Mesenchymal stem cell (in vitro differentiated cells and primary cell): ENCODE data around the gene HMHB1.
A peak's percentile ranks its signal among the peaks of the same experiment; 100 is the strongest.

Experiments used
- DNase-seq: peaks from one replicate; pipeline ENCODE4 v3.0.0-alpha.2; 2013
- H2AFZ ChIP-seq: one replicate; pipeline ENCODE4 v1.6.1; 2013; ENCODE audit warnings: low read depth, mild to moderate bottlenecking, control low read depth, inconsistent platforms, low read length, moderate library complexity
- H2AK5ac ChIP-seq: 2 replicates; pipeline ENCODE4 v1.6.1; 2013; ENCODE audit warnings: low read length, moderate library complexity, mild to moderate bottlenecking, inconsistent platforms; ENCODE audit not compliant: severe bottlenecking
- H2BK120ac ChIP-seq: one replicate; pipeline ENCODE4 v1.6.1; 2013; ENCODE audit warnings: low read depth, mild to moderate bottlenecking, inconsistent platforms, low read length, moderate library complexity
- H2BK12ac ChIP-seq, 2 experiments: one replicate each; pipeline ENCODE4 v1.6.1; 2013; ENCODE audit warnings: inconsistent platforms in 2 of 2, low read length in 2 of 2, mild to moderate bottlenecking in 2 of 2, moderate library complexity in 2 of 2, control low read depth in 1 of 2
- H2BK15ac ChIP-seq: one replicate; pipeline ENCODE4 v1.6.1; 2013; ENCODE audit warnings: mild to moderate bottlenecking, low read depth, inconsistent platforms; ENCODE audit not compliant: poor library complexity, severe bottlenecking
- H2BK5ac ChIP-seq: 2 replicates; pipeline ENCODE4 v1.6.1; 2013; ENCODE audit warnings: low read depth, mild to moderate bottlenecking, low read length, control low read depth, inconsistent platforms; ENCODE audit not compliant: poor library complexity, severe bottlenecking
- H3K14ac ChIP-seq, 2 experiments: one replicate each; pipeline ENCODE4 v1.6.1; 2013; ENCODE audit warnings: inconsistent platforms in 2 of 2, low read length in 2 of 2, control low read depth in 1 of 2, mild to moderate bottlenecking in 1 of 2, moderate library complexity in 1 of 2
- H3K18ac ChIP-seq, 2 experiments: one replicate each; pipeline ENCODE4 v1.6.1; 2013; ENCODE audit warnings: inconsistent platforms in 2 of 2, low read length in 2 of 2, control low read depth in 1 of 2, low read depth in 1 of 2, mild to moderate bottlenecking in 1 of 2
- H3K23ac ChIP-seq, 2 experiments: one replicate each; pipeline ENCODE4 v1.6.1; 2013; ENCODE audit warnings: inconsistent platforms in 2 of 2, low read length in 2 of 2, mild to moderate bottlenecking in 2 of 2, moderate library complexity in 2 of 2, control low read depth in 1 of 2
- H3K27ac ChIP-seq: 2 replicates; pipeline ENCODE4 v1.5.1; 2013; ENCODE audit warnings: mild to moderate bottlenecking, moderate library complexity, low read length, control low read depth, inconsistent platforms; ENCODE audit not compliant: poor library complexity, severe bottlenecking
- H3K27me3 ChIP-seq, 2 experiments: 2 replicates each; pipeline versions ENCODE4 v1.6.1 to v1.7.0; 2013; ENCODE audit warnings: low read length in 2 of 2, mild to moderate bottlenecking in 2 of 2, moderate library complexity in 2 of 2, control low read depth in 1 of 2, inconsistent platforms in 1 of 2; ENCODE audit not compliant: control insufficient read depth in 1 of 2, insufficient read depth in 1 of 2
- H3K36me3 ChIP-seq, 2 experiments: 2 replicates each; pipeline versions ENCODE4 v1.6.1 to v1.7.0; 2013; ENCODE audit warnings: low read length in 2 of 2, control low read depth in 1 of 2, inconsistent platforms in 1 of 2, low read depth in 1 of 2, mild to moderate bottlenecking in 1 of 2; ENCODE audit not compliant: insufficient read depth in 2 of 2, control insufficient read depth in 1 of 2
- H3K4ac ChIP-seq, 2 experiments: one replicate each; pipeline ENCODE4 v1.6.1; 2013; ENCODE audit warnings: inconsistent platforms in 2 of 2, low read length in 2 of 2, mild to moderate bottlenecking in 2 of 2, moderate library complexity in 2 of 2, control low read depth in 1 of 2, low read depth in 1 of 2
- H3K4me1 ChIP-seq: 2 replicates; pipeline ENCODE4 v1.6.1; 2013; ENCODE audit warnings: low read depth, low read length, control low read depth; ENCODE audit not compliant: control insufficient read depth, insufficient read depth
- H3K4me2 ChIP-seq: 2 replicates; pipeline ENCODE4 v1.6.1; 2013; ENCODE audit warnings: low read length, mild to moderate bottlenecking, inconsistent platforms; ENCODE audit not compliant: poor library complexity, severe bottlenecking
- H3K4me3 ChIP-seq, 2 experiments: 2 replicates each; pipeline versions ENCODE4 v1.5.1 to v1.7.0; 2013; ENCODE audit warnings: low read length in 2 of 2, mild to moderate bottlenecking in 2 of 2, control low read depth in 1 of 2, low read depth in 1 of 2; ENCODE audit not compliant: insufficient read depth in 1 of 2
- H3K79me1 ChIP-seq: replicated peaks from 2 replicates; pipeline ENCODE4 v1.6.1; 2013; ENCODE audit warnings: mild to moderate bottlenecking, control low read depth, low read length, inconsistent platforms; ENCODE audit not compliant: poor library complexity, severe bottlenecking
- H3K9ac ChIP-seq: 2 replicates; pipeline ENCODE4 v1.7.0; 2013; ENCODE audit warnings: mild to moderate bottlenecking, low read length, moderate library complexity
- H3K9me3 ChIP-seq: 2 replicates; pipeline ENCODE4 v1.7.0; 2013; ENCODE audit warnings: mild to moderate bottlenecking, low read length; ENCODE audit not compliant: control insufficient read depth
- H4K8ac ChIP-seq: one replicate; pipeline ENCODE4 v1.6.1; 2013; ENCODE audit warnings: inconsistent platforms, mild to moderate bottlenecking, low read length, moderate library complexity
- H4K91ac ChIP-seq: one replicate; pipeline ENCODE4 v1.6.1; 2013; ENCODE audit warnings: mild to moderate bottlenecking, low read length, inconsistent platforms
- WGBS: methylation state at CpG from one replicate; pipeline ENCODE4 v1.1.7; 2013; ENCODE audit warnings: mixed read lengths; 5-methylcytosine and 5-hydroxymethylcytosine counted together

HMHB1 gene

DNA sequence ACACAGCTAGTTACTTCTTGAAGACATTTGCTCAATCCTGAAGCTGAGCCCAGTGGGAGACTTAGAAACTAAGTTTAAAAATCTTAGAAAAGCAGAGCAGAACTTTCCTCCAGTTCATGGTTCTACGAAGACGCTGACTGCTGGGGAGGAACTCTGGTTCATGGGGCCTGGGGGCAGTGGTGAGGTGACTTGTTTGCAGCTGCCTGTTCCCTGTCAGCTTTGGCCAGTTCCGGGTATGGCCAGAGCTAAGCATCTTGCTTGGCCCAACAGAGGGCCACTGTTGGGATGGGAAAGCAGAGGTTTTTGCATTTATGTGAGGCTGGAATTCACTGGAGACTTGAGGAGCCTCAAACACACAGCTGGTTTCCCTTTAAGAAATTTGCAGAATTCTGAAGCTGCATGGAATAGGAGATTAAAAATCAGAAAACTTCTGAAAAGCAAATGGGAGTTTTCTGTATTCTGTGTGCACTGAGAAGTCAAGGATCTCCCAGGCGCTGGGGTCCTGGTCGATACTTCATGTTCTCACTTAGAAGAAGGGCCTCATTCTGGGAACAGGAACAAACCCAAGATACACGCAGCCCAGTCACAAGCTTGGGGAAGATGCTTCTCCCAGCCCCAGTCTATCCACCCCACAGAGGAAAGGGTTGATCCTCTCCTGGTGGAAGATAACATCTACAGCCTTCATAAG is 10.6 kb upstream of the HMHB1 start:
- H2AK5ac ChIP-seq = no peak overlapping the region
- no peak overlapping the region for H3K4me2 ChIP-seq
- H3K4ac ChIP-seq = no peak overlapping the region
- H3K4me3 ChIP-seq = no peak overlapping the region
- no peak overlapping the region for H2BK15ac ChIP-seq
- no peak overlapping the region for H2BK120ac ChIP-seq
- no peak for DNase-seq
- H3K27me3 ChIP-seq = no peaks in the 10 kb centered on the region
- H3K27ac ChIP-seq = no peak overlapping the region
- H3K23ac ChIP-seq = no peak overlapping the region
- H3K14ac ChIP-seq = no peak overlapping the region
- no peak overlapping the region for H3K18ac ChIP-seq
- H2BK12ac ChIP-seq = no peak overlapping the region
- 92% methylated on average over 6 of the region's 6 CpGs for WGBS
- H3K4me1 ChIP-seq = peaks cover 2% of the 10 kb centered on the region
- H3K9ac ChIP-seq = no peak overlapping the region
- H4K91ac ChIP-seq = no peak overlapping the region
- no peaks in the 10 kb centered on the region for H3K9me3 ChIP-seq
- no peaks in the 10 kb centered on the region for H3K79me1 ChIP-seq
- H2AFZ ChIP-seq = no peak overlapping the region
- no peak overlapping the region for H2BK5ac ChIP-seq
- no peaks in the 10 kb centered on the region for H3K36me3 ChIP-seq
- no peak overlapping the region for H4K8ac ChIP-seq

DNA sequence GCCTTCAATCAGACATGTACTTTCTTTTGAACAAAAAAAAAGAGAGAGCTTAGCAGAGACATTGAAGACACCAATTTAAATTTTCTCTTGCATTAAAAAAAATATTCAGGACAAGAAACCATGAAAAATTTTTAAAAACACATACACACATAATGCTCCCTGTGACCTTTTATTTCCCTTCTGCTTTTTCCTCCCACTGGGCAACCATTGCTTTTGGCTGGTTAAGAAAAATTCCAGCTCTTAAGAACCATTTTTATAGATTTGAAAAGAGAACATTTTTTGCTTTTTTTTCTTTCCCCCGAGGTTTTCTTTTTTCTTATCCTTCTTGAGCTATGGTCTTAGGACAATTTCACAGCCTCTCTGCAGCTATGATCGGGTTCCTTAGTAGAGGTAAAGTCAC is 6.1 kb upstream of the HMHB1 start:
- no peak for DNase-seq
- Histone ChIP-seq H3K4me2 (no peak overlapping the region), H3K9ac (no peak overlapping the region), H2BK12ac (no peak overlapping the region), H3K4ac (no peak overlapping the region), H3K18ac (no peak overlapping the region), H3K23ac (no peak overlapping the region), H3K9me3 (no peaks in the 10 kb centered on the region), H2BK15ac (no peak overlapping the region), H2BK5ac (no peak overlapping the region), H3K14ac (no peak overlapping the region), H3K36me3 (no peaks in the 10 kb centered on the region), H4K91ac (no peak overlapping the region), H3K4me3 (no peak overlapping the region), H3K79me1 (no peaks in the 10 kb centered on the region), H2AK5ac (no peak overlapping the region), H4K8ac (no peak overlapping the region), H3K27me3 (no peaks in the 10 kb centered on the region), H2AFZ (no peak overlapping the region), H3K27ac (no peak overlapping the region), H2BK120ac (no peak overlapping the region), H3K4me1 (peaks cover 4% of the 10 kb centered on the region)
- 100% methylated on average over 1 of the region's 2 CpGs for WGBS

DNA sequence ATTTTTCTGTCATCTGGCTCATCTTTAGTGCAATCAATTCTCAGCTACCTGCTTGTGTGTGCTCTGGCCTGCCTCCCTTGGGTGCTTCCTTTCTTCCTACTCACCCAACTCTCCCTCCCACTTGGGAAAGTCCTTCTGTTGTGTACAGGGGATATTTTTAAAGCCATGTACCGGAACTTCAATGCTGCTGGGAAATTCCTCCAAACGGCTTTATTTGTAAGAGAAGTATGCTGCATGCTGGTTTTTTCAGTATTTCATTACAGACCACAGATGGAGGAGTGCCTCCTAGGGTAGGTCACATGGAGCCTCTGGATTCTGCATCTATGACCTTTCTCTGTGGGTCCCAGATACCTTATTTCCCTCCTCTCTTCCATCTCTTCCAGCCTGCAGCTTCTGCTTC is 5.4 kb upstream of the HMHB1 start:
- Histone ChIP-seq H3K23ac (no peak overlapping the region), H3K4me2 (no peak overlapping the region), H2BK5ac (no peak overlapping the region), H2BK15ac (no peak overlapping the region), H4K8ac (no peak overlapping the region), H3K18ac (no peak overlapping the region), H3K9ac (no peak overlapping the region), H2AK5ac (no peak overlapping the region), H2AFZ (no peak overlapping the region), H3K14ac (no peak overlapping the region), H3K4me1 (peaks cover 3% of the 10 kb centered on the region), H3K79me1 (no peaks in the 10 kb centered on the region), H3K36me3 (no peaks in the 10 kb centered on the region), H3K27me3 (no peaks in the 10 kb centered on the region), H3K4ac (no peak overlapping the region), H2BK12ac (no peak overlapping the region), H4K91ac (no peak overlapping the region), H3K27ac (peak overlapping the region; percentile 23), H3K9me3 (no peaks in the 10 kb centered on the region), H3K4me3 (no peak overlapping the region), H2BK120ac (no peak overlapping the region)
- no peak for DNase-seq
- WGBS = no CpG with 5 or more reads among the region's 2 CpGs

DNA sequence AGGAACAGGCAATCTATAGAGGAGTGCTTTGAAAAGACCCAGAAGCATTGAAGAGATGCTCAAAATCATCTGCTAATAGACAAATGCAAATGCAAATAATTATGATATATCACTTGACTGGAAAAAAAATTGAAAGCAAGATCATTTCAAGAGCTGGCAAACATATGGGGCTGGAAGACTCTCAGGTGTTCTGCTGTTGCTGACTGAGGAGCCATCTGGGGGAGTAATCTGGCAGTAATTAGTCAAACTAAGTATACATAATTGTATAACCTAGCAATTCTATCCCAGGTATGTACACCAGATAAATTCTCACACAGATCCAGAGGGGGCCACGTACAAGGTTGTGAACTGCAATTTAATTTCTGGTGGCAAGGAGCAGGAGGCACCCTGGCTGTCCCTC is 4.6 kb upstream of the HMHB1 start:
- Histone ChIP-seq H2BK15ac (no peak overlapping the region), H3K36me3 (no peaks in the 10 kb centered on the region), H3K9ac (no peak overlapping the region), H3K27ac (no peak overlapping the region), H2AFZ (no peak overlapping the region), H3K4me1 (peaks cover 3% of the 10 kb centered on the region), H2BK12ac (no peak overlapping the region), H2AK5ac (no peak overlapping the region), H4K91ac (no peak overlapping the region), H3K27me3 (no peaks in the 10 kb centered on the region), H3K4ac (no peak overlapping the region), H3K9me3 (no peaks in the 10 kb centered on the region), H2BK5ac (no peak overlapping the region), H3K23ac (no peak overlapping the region), H3K4me2 (no peak overlapping the region), H3K4me3 (no peak overlapping the region), H3K79me1 (no peaks in the 10 kb centered on the region), H3K18ac (no peak overlapping the region), H4K8ac (no peak overlapping the region), H3K14ac (no peak overlapping the region), H2BK120ac (no peak overlapping the region)
- DNase-seq = no peak
- 92% methylated on average over 1 of the region's 1 CpG for WGBS
